Heart left ventricle (tissue), 16 donors: ENCODE data around the gene OSBP2. TPM values are rescaled to one million over a fixed set of nuclear protein-coding genes. Genes with fewer than 3 reads are reported as not detected.

Experiments
- ATAC-seq, 4 donors: fragments of 200-7000 bp; cut with Tn5 transposase; one replicate each; pipeline ENCODE4 v1.9.1; 2020 to 2022; ENCODE audit warnings: moderate library complexity in 4 of 4, mild to moderate bottlenecking in 3 of 4, moderate number of reproducible peaks in 1 of 4
- DNase-seq, 5 donors: peaks; one replicate each; pipeline ENCODE4 v3.0.0-alpha.2; 2020
- H3K27ac ChIP-seq, 12 donors: fragments of 200-600 bp; sonication (generic) in 4 of 12; one replicate each; pipeline versions ENCODE4 v1.5.0 to v1.8.0; 2016 to 2022; ENCODE audit warnings: mild to moderate bottlenecking in 2 of 12
- H3K27me3 ChIP-seq, 9 donors: fragments of 200-600 bp; sonication (generic) in 2 of 9; one replicate each; pipeline versions ENCODE4 v1.5.1 to v1.8.0; 2016 to 2022; ENCODE audit warnings: mild to moderate bottlenecking in 3 of 9
- H3K36me3 ChIP-seq, 9 donors: fragments of 200-600 bp; sonication (generic) in 2 of 9; one replicate each; pipeline versions ENCODE4 v1.5.0 to v1.8.0; 2018 to 2022; ENCODE audit warnings: mild to moderate bottlenecking in 2 of 9
- H3K4me1 ChIP-seq, 12 donors: fragments of 200-600 bp; sonication (generic) in 4 of 12; one replicate each; pipeline versions ENCODE4 v1.5.0 to v1.8.0; 2016 to 2022; ENCODE audit warnings: mild to moderate bottlenecking in 3 of 12
- H3K4me3 ChIP-seq, 12 donors: fragments of 200-600 bp; sonication (generic) in 4 of 12; one replicate each; pipeline versions ENCODE4 v1.5.0 to v1.8.0; 2017 to 2022; ENCODE audit warnings: mild to moderate bottlenecking in 9 of 12, moderate library complexity in 4 of 12
- H3K9me3 ChIP-seq, 12 donors: fragments of 200-600 bp; sonication (generic) in 4 of 12; one replicate each; pipeline versions ENCODE4 v1.5.0 to v1.8.0; 2016 to 2022; ENCODE audit warnings: mild to moderate bottlenecking in 1 of 12
- POLR2A ChIP-seq, 2 donors: fragments of 450-650 bp; IDR thresholded peaks; one replicate each; pipeline ENCODE4 v1.6.1; 2017; ENCODE audit warnings: antibody characterized with exemption in 2 of 2, mild to moderate bottlenecking in 2 of 2, moderate library complexity in 2 of 2
- WGBS, 4 donors: extraction: QIAGEN DNeasy Blood & Tissue Kit in 2 of 4; methylation state at CpG; one replicate each; pipeline versions ENCODE4 v1.1.5 to v1.1.7; 2013 to 2018; 5-methylcytosine and 5-hydroxymethylcytosine counted together
- intact Hi-C, 10 donors: fragments of 100-400 bp; cut with DNase I; formaldehyde crosslinking; loops; one replicate each; pipeline versions ENCODE4 v1.11.1 to v1.14.2; 2022
- polyA plus RNA-seq, 2 donors: library from polyadenylated mRNA; stranded (reverse); fragments of 200-250 nt; gene quantifications; one replicate each; pipeline ENCODE4 v1.2.3, GENCODE V29; 2013
- total RNA-seq, 9 donors: library from RNA; depleted of rRNA in 2 of 9; stranded (reverse); fragments of >200 nt in 2 of 9; fragmentation: NEBNext Ultra II Directional in 3 of 9; extraction: Animal tissue kit (Norgen Biotek cat#: 25700) in 3 of 9; gene quantifications; one replicate each; pipeline versions ENCODE4 v1.1.0 to v1.2.4, GENCODE V29; 2016 to 2023
- TF ChIP-seq, protein P1 (sequence below), 12 donors: fragments of 200-600 bp; sonication (generic) in 4 of 12; IDR thresholded peaks; one replicate each; pipeline versions ENCODE4 v1.5.0 to v1.8.0; 2018 to 2022; ENCODE audit warnings: antibody characterized with exemption in 12 of 12, mild to moderate bottlenecking in 5 of 12
- donor health status: ischemic (EF 13 %, LVEDD 7.1; RV severe dilation, severe dysfunction).
- donor health status: healthy with polysubstance abuse.
- donor health status: DM: no; HTN: yes; CAD: no.
- donor health status: DM: no; HTN: no; CAD: no.
- donor health status: ischemic (EF 25% LVEDD 6.9; RV normal size, moderate dysfunction).
- donor health status: ischemic (EF 25% LVEDD 5.7; RV mildly dilated, moderate dysfunction).
- donor health status: healthy.
- donor health status: DM: yes; HTN: yes; CAD: no.
- donor health status: ischemic (EF 35%, LVEDD 5.7; RV mildly dilated, moderate dysfunction).
- donor health status: nonischemic (EF 11% LVEDD 7.7; RV severe dilation, severe dysfunction).
- donor health status: DM: yes; HTN: yes; CAD: no.
- donor health status: PGD.
- donor health status: ischemic (EF 29% LVEDD 5.4; RV normal size, mild dysfunction).
- donor health status: nonischemic (EF 23%, LVEDD 6.1; RV moderate dilation, normal function).

Gene OSBP2
- total and polyA plus RNA-seq, 11 donors, result 2.0 to 23.5 (median 12.2) TPM

- Histone ChIP-seq H3K4me3 (no peak overlapping the region), H3K27me3 (no peaks in the 10 kb centered on the region), H3K36me3 (no peaks in the 10 kb centered on the region), H3K27ac (no peak overlapping the region), H3K4me1 (no peaks in the 10 kb centered on the region), H3K9me3 (no peaks in the 10 kb centered on the region)
- ATAC-seq, result no peak
- TF ChIP-seq, protein P1, sequence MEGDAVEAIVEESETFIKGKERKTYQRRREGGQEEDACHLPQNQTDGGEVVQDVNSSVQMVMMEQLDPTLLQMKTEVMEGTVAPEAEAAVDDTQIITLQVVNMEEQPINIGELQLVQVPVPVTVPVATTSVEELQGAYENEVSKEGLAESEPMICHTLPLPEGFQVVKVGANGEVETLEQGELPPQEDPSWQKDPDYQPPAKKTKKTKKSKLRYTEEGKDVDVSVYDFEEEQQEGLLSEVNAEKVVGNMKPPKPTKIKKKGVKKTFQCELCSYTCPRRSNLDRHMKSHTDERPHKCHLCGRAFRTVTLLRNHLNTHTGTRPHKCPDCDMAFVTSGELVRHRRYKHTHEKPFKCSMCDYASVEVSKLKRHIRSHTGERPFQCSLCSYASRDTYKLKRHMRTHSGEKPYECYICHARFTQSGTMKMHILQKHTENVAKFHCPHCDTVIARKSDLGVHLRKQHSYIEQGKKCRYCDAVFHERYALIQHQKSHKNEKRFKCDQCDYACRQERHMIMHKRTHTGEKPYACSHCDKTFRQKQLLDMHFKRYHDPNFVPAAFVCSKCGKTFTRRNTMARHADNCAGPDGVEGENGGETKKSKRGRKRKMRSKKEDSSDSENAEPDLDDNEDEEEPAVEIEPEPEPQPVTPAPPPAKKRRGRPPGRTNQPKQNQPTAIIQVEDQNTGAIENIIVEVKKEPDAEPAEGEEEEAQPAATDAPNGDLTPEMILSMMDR (IDR thresholded peaks at IDR 0.05), result no peak
- no peak for TF ChIP-seq POLR2A (IDR thresholded peaks at IDR 0.05)
- DNase-seq, result no peak
- intact Hi-C loops, result no loop called here
- 75 to 85% (median 79%) methylated on average over 2 of the region's 2 CpGs for WGBS, 4 donors
Measured at GRCh38 chr22:30785527-30785926, 90.9 kb downstream of the OSBP2 start.

GRCh38 chr22:30790366-30790765 lies 95.7 kb downstream of the OSBP2 start:
- Histone ChIP-seq H3K36me3 (no peaks in the 10 kb centered on the region), H3K27ac (no peak overlapping the region), H3K27me3 (no peaks in the 10 kb centered on the region), H3K9me3 (peaks cover 0 to 10% (median 0%) of the 10 kb centered on the region in 12 donors), H3K4me3 (no peak overlapping the region), H3K4me1 (no peaks in the 10 kb centered on the region)
- DNase-seq (no peak), ATAC-seq (no peak)
- no peak for TF ChIP-seq POLR2A (IDR thresholded peaks at IDR 0.05)
- TF ChIP-seq, protein P1 (IDR thresholded peaks at IDR 0.05), result no peak
- 79 to 86% (median 83%) methylated on average over 2 of the region's 2 CpGs for WGBS, 4 donors
- intact Hi-C loops, result no loop called here

DNA sequence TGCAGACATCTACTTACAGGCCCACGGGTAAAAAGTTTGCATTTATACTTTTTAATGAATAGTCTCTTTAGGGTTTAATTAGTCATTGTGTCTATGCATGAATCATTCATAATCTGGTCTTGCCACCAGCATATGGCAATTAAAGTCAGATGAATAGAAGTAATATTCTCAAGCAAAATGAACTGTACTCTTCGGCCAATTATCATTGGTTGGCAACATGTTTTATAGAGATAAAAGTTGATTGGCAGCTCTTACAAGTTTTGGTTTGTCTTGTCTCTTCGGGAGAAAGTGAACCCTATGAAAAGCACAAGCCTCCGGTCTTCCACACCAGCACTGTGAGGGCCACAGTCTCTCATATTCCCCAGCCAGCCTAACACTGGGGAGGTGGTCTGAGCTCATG lies 97.8 kb downstream of the OSBP2 start:
- ATAC-seq (no peak), DNase-seq (no peak)
- no peaks in the 10 kb centered on the region for H3K36me3 ChIP-seq
- H3K27ac ChIP-seq, result no peak overlapping the region
- H3K4me3 ChIP-seq, result no peak overlapping the region
- WGBS, 4 donors, result 87 to 90% (median 88%) methylated on average over 4 of the region's 4 CpGs
- no peaks in the 10 kb centered on the region for H3K27me3 ChIP-seq
- intact Hi-C loops, result no loop called here
- TF ChIP-seq, protein P1 (IDR thresholded peaks at IDR 0.05), result no peak
- no peak for TF ChIP-seq POLR2A (IDR thresholded peaks at IDR 0.05)
- H3K4me1 ChIP-seq, result no peaks in the 10 kb centered on the region
- peaks cover 0 to 10% (median 0%) of the 10 kb centered on the region in 12 donors for H3K9me3 ChIP-seq

GRCh38 chr22:30795118-30795517 lies 100.4 kb downstream of the OSBP2 start:
- no peak overlapping the region for H3K4me3 ChIP-seq
- no peak for TF ChIP-seq POLR2A (IDR thresholded peaks at IDR 0.05)
- TF ChIP-seq, protein P1 (IDR thresholded peaks at IDR 0.05), result no peak

More at GRCh38 chr22:30795118-30795517, 100.4 kb downstream of the OSBP2 start:
- DNase-seq (no peak), ATAC-seq (no peak)
- no peaks in the 10 kb centered on the region for H3K36me3 ChIP-seq
- WGBS, 4 donors, result 71 to 80% (median 74%) methylated on average over 2 of the region's 2 CpGs
- H3K27me3 ChIP-seq, result peaks cover 0 to 11% (median 0%) of the 10 kb centered on the region in 9 donors
- no peak overlapping the region for H3K27ac ChIP-seq
- H3K4me1 ChIP-seq, result no peaks in the 10 kb centered on the region
- H3K9me3 ChIP-seq, result peaks cover 0 to 10% (median 0%) of the 10 kb centered on the region in 12 donors
- intact Hi-C loops, result no loop called here
